Renal cortex interstitium (tissue), 11 donors: ENCODE results near the gene STEAP3. TPM values are rescaled to one million over a fixed set of nuclear protein-coding genes. Genes with fewer than 3 reads are reported as not detected.

ENCODE experiments used
- DNase-seq, 11 donors: peaks; one replicate each; pipeline ENCODE4 v3.0.0-alpha.2; 2013; ENCODE audit warnings: low read depth in 9 of 11, low spot score in 4 of 11; ENCODE audit errors: extremely low read depth in 1 of 11
- polyA plus RNA-seq, 3 donors: library from polyadenylated mRNA; unstranded; fragments of 120-200 nt; gene quantifications; one replicate each; pipeline ENCODE4 v1.2.1, GENCODE V29; 2013; ENCODE audit not compliant: insufficient read length in 3 of 3

Gene STEAP3
- polyA plus RNA-seq, 3 donors: 1.3 to 1.7 (median 1.5) TPM

- no peak for DNase-seq
These were observed 27.1 kb upstream of the STEAP3 start for GRCh38 chr2:119196301-119197125.

- no peak for DNase-seq
These were observed 26.6 kb upstream of the STEAP3 start for GRCh38 chr2:119197126-119197405.

GRCh38 chr2:119197529-119198239 lies 25.9 kb upstream of the STEAP3 start:
- DNase-seq: no peak

- no peak for DNase-seq
These were observed 25.3 kb upstream of the STEAP3 start for GRCh38 chr2:119198240-119198840.

- DNase-seq: no peak
These were observed 21.8 kb upstream of the STEAP3 start for GRCh38 chr2:119201815-119202214.

GRCh38 chr2:119202610-119203310 lies 20.9 kb upstream of the STEAP3 start:
- no peak for DNase-seq

- no peak for DNase-seq
These were observed 19.1 kb upstream of the STEAP3 start for GRCh38 chr2:119204525-119204924.

GRCh38 chr2:119205001-119205706 lies 18.5 kb upstream of the STEAP3 start:
- DNase-seq: no peak

- DNase-seq: no peak
These were observed 17.4 kb upstream of the STEAP3 start for GRCh38 chr2:119206201-119206600.

GRCh38 chr2:119207447-119207846 lies 16.2 kb upstream of the STEAP3 start:
- no peak for DNase-seq

GRCh38 chr2:119208791-119209203 lies 14.8 kb upstream of the STEAP3 start:
- DNase-seq: no peak

GRCh38 chr2:119212139-119212800 lies 11.4 kb upstream of the STEAP3 start:
- DNase-seq: no peak

GRCh38 chr2:119214453-119215037 lies 9.1 kb upstream of the STEAP3 start:
- DNase-seq: no peak

GRCh38 chr2:119216994-119217393 lies 6.6 kb upstream of the STEAP3 start:
- no peak for DNase-seq

GRCh38 chr2:119218478-119219064 lies 5.1 kb upstream of the STEAP3 start:
- DNase-seq: peak in 6 of 11 donors; percentile 22 to 45 (median 32)

GRCh38 chr2:119219873-119220272 lies 3.8 kb upstream of the STEAP3 start:
- DNase-seq: no peak

- DNase-seq: no peak
These were observed 2.8 kb upstream of the STEAP3 start for GRCh38 chr2:119220720-119221301.

- DNase-seq: no peak
These were observed 2.0 kb upstream of the STEAP3 start for GRCh38 chr2:119221609-119222008.
